Activated CD4-positive, alpha-beta T cell treated with anti-CD3 and anti-CD28 coated beads for 36 hours (primary cell): ENCODE results near the gene PLXNC1. TPM values are rescaled to one million over a fixed set of nuclear protein-coding genes. Genes with fewer than 3 reads are reported as not detected.

Source experiments
- ATAC-seq: fragments of 200-7000 bp; cut with Tn5 transposase; one replicate; pipeline ENCODE4 v1.10.0; 2021; ENCODE audit warnings: mild to moderate bottlenecking, moderate library complexity
- CTCF ChIA-PET: fragments of 350-600 bp; sonication (Branson Sonifier 250); formaldehyde crosslinking; loops from one replicate; lab custom pipeline; 2021; ENCODE audit warnings: antibody characterized with exemption; lab: Charles Lee
- POLR2A ChIA-PET: fragments of 350-600 bp; sonication (Branson Sonifier 250); formaldehyde crosslinking; loops from one replicate; lab custom pipeline; 2021; ENCODE audit warnings: antibody characterized with exemption, inconsistent platforms; lab: Charles Lee
- DNase-seq: peaks from one replicate; pipeline ENCODE4 v3.0.0-alpha.2; 2020
- H3K27ac Mint-ChIP-seq: one replicate; pipeline ENCODE4 v1.8.0; 2021; ENCODE audit warnings: mixed read lengths
- H3K27me3 Mint-ChIP-seq: one replicate; pipeline ENCODE4 v1.8.0; 2021; ENCODE audit warnings: mixed read lengths
- H3K36me3 Mint-ChIP-seq: one replicate; pipeline ENCODE4 v1.8.0; 2021; ENCODE audit warnings: low read depth, mixed read lengths
- H3K4me1 Mint-ChIP-seq: one replicate; pipeline ENCODE4 v1.8.0; 2021; ENCODE audit warnings: mixed read lengths
- H3K4me3 Mint-ChIP-seq: one replicate; pipeline ENCODE4 v1.8.0; 2021; ENCODE audit warnings: mild to moderate bottlenecking, moderate library complexity, mixed read lengths
- H3K9me3 Mint-ChIP-seq: one replicate; pipeline ENCODE4 v1.8.0; 2021; ENCODE audit warnings: low read depth, mixed read lengths
- intact Hi-C, 2 experiments: fragments of 100-400 bp; cut with DNase I in 1 of 2; cut with micrococcal nuclease in 1 of 2; formaldehyde crosslinking; loops; one replicate each; pipeline versions ENCODE4 v1.14.2 to v1.15.1; 2022 to 2024; cut with DNase I, micrococcal nuclease
- total RNA-seq, 2 experiments: library from RNA; stranded (reverse); gene quantifications; one replicate each; pipeline ENCODE4 v1.2.3, GENCODE V29; 2021

The PLXNC1 gene
- total RNA-seq, 2 experiments from 2014 or later: 5.3 TPM

- intact Hi-C loops: no loop called here
- ATAC-seq (no peak), DNase-seq (no peak)
- POLR2A ChIA-PET: no interaction called here
- CTCF ChIA-PET: no interaction called here
- peaks cover 4% of the 10 kb centered on the region for H3K36me3 Mint-ChIP-seq
- H3K4me3 Mint-ChIP-seq: no peak overlapping the region
- no peak overlapping the region for H3K27ac Mint-ChIP-seq
- no peaks in the 10 kb centered on the region for H3K4me1 Mint-ChIP-seq
- H3K27me3 Mint-ChIP-seq: no peaks in the 10 kb centered on the region
- no peaks in the 10 kb centered on the region for H3K9me3 Mint-ChIP-seq
Measured at GRCh38 chr12:94235848-94236247, 87.5 kb downstream of the PLXNC1 start.

DNA sequence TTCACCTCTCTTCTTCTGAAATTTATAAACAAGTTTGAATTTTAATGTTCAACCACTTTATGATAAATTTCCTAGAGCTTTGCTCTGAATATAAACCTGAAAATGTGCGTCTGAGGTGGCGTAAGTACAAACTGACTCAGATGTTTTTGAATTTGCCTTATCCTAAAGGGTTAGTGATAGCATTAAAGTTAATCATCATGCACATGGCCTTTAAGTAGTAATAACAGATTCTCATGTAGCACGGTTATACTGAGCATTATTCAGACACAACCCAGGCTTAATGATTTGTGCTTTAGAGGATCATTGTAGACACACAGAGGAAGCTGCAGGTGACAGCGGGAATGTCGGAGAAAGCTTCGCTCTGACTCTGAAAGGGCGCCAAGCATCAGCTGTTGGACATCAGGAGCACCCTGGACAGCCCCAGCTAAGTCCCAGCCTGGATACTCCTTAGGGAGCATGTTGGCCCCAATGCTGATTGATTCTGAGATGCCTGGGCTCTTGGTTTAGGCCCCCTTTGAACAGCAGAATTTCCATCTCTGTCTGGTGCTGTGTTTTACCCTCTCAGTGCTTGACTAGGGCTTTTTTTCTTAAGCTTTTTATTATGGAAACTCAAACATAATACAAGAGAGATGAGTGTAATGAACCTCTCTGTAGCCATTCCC, 91.1 kb downstream of the PLXNC1 start:
- Mint-ChIP-seq H3K4me1 (peaks cover 9% of the 10 kb centered on the region), H3K4me3 (no peak overlapping the region), H3K27ac (no peak overlapping the region), H3K27me3 (no peaks in the 10 kb centered on the region), H3K9me3 (no peaks in the 10 kb centered on the region), H3K36me3 (peaks cover 4% of the 10 kb centered on the region)
- intact Hi-C loops: no loop called here
- ATAC-seq (peak; percentile 47), DNase-seq (no peak)
- ChIA-PET POLR2A (no interaction called here), CTCF (interaction anchor here (0.7 kb wide), 1 partner anchor 38 kb away, joined by 3 read pairs; no protein-coding TSS in a partner anchor)

- Mint-ChIP-seq H3K4me1 (peaks cover 16% of the 10 kb centered on the region), H3K27ac (no peak overlapping the region), H3K4me3 (no peak overlapping the region), H3K9me3 (no peaks in the 10 kb centered on the region), H3K27me3 (no peaks in the 10 kb centered on the region), H3K36me3 (peaks cover 4% of the 10 kb centered on the region)
- ChIA-PET POLR2A (no interaction called here), CTCF (no interaction called here)
- intact Hi-C loops: no loop called here
- no peak for DNase-seq
- ATAC-seq: no peak
Measured at GRCh38 chr12:94240171-94240570, 91.8 kb downstream of the PLXNC1 start.

GRCh38 chr12:94242901-94243300, 94.5 kb downstream of the PLXNC1 start:
- H3K4me3 Mint-ChIP-seq: no peak overlapping the region
- H3K9me3 Mint-ChIP-seq: no peaks in the 10 kb centered on the region
- ATAC-seq: no peak
- intact Hi-C loops: no loop called here
- H3K27me3 Mint-ChIP-seq: no peaks in the 10 kb centered on the region
- CTCF ChIA-PET: interaction anchor here (0.5 to 0.9 kb wide), 2 partner anchors 15 to 717 kb away, joined by 3 read pairs; no protein-coding TSS in a partner anchor
- DNase-seq: no peak
- H3K27ac Mint-ChIP-seq: no peak overlapping the region
- POLR2A ChIA-PET: interaction anchor here (0.6 to 1.1 kb wide), 2 partner anchors 23 to 323 kb away, joined by 4 to 7 read pairs; no protein-coding TSS in a partner anchor
- H3K36me3 Mint-ChIP-seq: peaks cover 7% of the 10 kb centered on the region
- H3K4me1 Mint-ChIP-seq: peaks cover 25% of the 10 kb centered on the region

- ATAC-seq (peak; percentile 89), DNase-seq (peak; percentile 69)
- intact Hi-C loops: no loop called here
- Mint-ChIP-seq H3K36me3 (peaks cover 10% of the 10 kb centered on the region), H3K4me1 (peaks cover 25% of the 10 kb centered on the region), H3K27ac (peak overlapping the region; percentile 20), H3K27me3 (no peaks in the 10 kb centered on the region), H3K9me3 (no peaks in the 10 kb centered on the region), H3K4me3 (no peak overlapping the region)
- POLR2A ChIA-PET: interaction anchor here (1.1 kb wide), 1 partner anchor 21 kb away, joined by 4 read pairs; no protein-coding TSS in a partner anchor
- CTCF ChIA-PET: interaction anchor here (1.7 kb wide), 1 partner anchor 10 kb away, joined by 5 read pairs; no protein-coding TSS in a partner anchor
Measured at GRCh38 chr12:94244165-94245133, 96.1 kb downstream of the PLXNC1 start.

DNA sequence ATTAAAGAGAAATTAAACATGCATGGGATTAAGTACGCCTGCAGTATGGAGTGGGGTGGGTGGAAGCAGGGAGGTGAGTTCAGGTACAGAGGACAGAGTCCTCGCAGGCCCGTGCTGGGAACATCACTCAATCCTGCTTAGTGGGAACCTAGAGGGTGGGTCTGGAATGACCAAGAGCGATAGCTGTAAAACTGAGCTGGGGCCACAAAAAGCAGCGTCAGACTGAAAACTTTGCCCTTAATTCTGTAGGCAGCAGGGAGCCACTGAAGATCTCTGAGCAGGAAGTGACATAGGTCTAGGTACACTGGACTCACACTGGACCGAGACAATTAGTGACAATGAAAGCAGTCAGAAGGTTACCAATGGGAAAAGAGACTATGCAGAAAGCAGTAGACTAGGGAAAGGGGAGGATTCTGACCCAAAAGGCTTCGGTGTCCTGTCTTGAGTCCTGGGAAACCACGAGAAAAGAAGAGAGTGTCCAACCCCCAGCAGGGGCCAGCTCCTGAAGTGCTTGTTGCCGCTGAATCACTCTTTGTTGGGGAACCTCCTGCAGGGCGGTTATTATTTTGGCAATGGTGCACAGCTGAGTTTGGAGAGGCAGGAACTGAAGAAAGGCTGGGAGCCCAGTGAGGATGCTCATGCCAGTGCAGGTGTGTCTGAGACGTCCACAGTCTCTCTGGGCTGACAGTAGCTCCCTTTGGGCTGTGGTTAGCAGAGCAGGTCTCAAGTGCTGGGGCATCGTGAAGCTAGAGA, 97.4 kb downstream of the PLXNC1 start:
- intact Hi-C loops: no loop called here
- Mint-ChIP-seq H3K36me3 (peaks cover 6% of the 10 kb centered on the region), H3K9me3 (no peaks in the 10 kb centered on the region), H3K4me1 (peaks cover 25% of the 10 kb centered on the region), H3K27ac (peak overlapping the region; percentile 10), H3K4me3 (no peak overlapping the region), H3K27me3 (no peaks in the 10 kb centered on the region)
- DNase-seq (no peak), ATAC-seq (no peak)
- ChIA-PET CTCF (interaction anchor here (0.7 kb wide), 1 partner anchor 8 kb away, joined by 3 read pairs; no protein-coding TSS in a partner anchor), POLR2A (no interaction called here)

GRCh38 chr12:94247246-94247645, 98.9 kb downstream of the PLXNC1 start:
- Mint-ChIP-seq H3K9me3 (no peaks in the 10 kb centered on the region), H3K4me3 (no peak overlapping the region), H3K27me3 (no peaks in the 10 kb centered on the region), H3K27ac (no peak overlapping the region), H3K36me3 (peaks cover 6% of the 10 kb centered on the region), H3K4me1 (peaks cover 25% of the 10 kb centered on the region)
- CTCF ChIA-PET: interaction anchor here (0.6 kb wide), 1 partner anchor 259 kb away, joined by 3 read pairs; no protein-coding TSS in a partner anchor
- intact Hi-C loops: no loop called here
- POLR2A ChIA-PET: no interaction called here
- ATAC-seq (no peak), DNase-seq (no peak)

- peaks cover 25% of the 10 kb centered on the region for H3K4me1 Mint-ChIP-seq
- no peaks in the 10 kb centered on the region for H3K9me3 Mint-ChIP-seq
- POLR2A ChIA-PET: no interaction called here
Measured at GRCh38 chr12:94248582-94248981, 100.2 kb downstream of the PLXNC1 start.

DNA sequence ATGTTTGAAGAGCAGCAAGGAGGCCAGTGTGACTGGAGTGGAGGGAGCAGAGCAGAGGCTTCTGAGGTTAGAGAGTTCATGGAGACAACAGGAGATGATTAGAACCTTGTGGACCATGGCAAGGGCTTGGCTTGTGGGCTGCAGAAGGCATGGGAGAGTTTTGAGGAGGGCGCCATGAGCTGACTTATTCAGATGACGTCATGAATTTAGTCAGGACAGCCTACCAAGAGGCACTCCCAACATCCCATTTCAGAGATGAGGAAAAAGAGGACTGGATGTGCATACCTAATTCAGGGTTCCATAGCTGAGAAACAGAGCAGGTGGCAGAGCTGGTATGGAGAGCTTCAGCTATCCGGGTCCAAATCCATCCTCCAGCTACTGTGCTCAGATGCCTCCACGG, 101.8 kb downstream of the PLXNC1 start:
- DNase-seq (no peak), ATAC-seq (no peak)
- intact Hi-C loops: no loop called here
- Mint-ChIP-seq H3K4me1 (peaks cover 10% of the 10 kb centered on the region), H3K36me3 (peaks cover 9% of the 10 kb centered on the region), H3K4me3 (no peak overlapping the region), H3K27ac (no peak overlapping the region), H3K27me3 (no peaks in the 10 kb centered on the region), H3K9me3 (no peaks in the 10 kb centered on the region)
- ChIA-PET POLR2A (no interaction called here), CTCF (interaction anchor here (0.6 kb wide), 1 partner anchor 27 kb away, joined by 3 read pairs; no protein-coding TSS in a partner anchor)

More at GRCh38 chr12:94248582-94248981, 100.2 kb downstream of the PLXNC1 start:
- intact Hi-C loops: no loop called here
- no peak for ATAC-seq
- CTCF ChIA-PET: no interaction called here
- H3K36me3 Mint-ChIP-seq: peaks cover 9% of the 10 kb centered on the region
- no peak overlapping the region for H3K27ac Mint-ChIP-seq
- H3K27me3 Mint-ChIP-seq: no peaks in the 10 kb centered on the region
- no peak overlapping the region for H3K4me3 Mint-ChIP-seq
- no peak for DNase-seq

DNA sequence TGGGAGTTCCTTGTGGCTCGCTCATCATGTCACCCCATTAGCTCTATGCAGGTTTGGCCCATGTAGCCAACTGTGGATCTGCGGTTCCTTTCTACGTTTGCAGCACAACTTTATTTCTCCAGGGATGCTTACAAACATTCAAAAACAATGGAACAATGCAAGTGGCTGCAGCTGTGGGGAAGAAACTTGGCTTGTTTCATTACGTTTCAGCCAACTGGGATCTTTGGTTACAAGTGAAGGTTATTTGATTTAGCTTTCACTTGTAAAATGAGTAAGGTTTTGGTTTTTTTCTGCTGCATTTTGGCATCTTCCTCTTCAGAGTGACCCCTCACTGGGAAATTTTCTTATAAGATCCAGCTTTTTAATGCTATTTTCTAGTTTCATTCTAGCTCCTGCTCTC, 105.9 kb downstream of the PLXNC1 start:
- Mint-ChIP-seq H3K9me3 (no peaks in the 10 kb centered on the region), H3K27me3 (no peaks in the 10 kb centered on the region), H3K4me1 (no peaks in the 10 kb centered on the region), H3K4me3 (no peak overlapping the region), H3K27ac (no peak overlapping the region), H3K36me3 (peaks cover 3% of the 10 kb centered on the region)
- DNase-seq (no peak), ATAC-seq (no peak)
- intact Hi-C loops: no loop called here
- ChIA-PET CTCF (interaction anchor here (0.6 to 1.6 kb wide), 5 partner anchors 8 to 51 kb away, joined by 3 to 5 read pairs (median 3); no protein-coding TSS in a partner anchor), POLR2A (no interaction called here)

- CTCF ChIA-PET: interaction anchor here (0.8 to 1.6 kb wide), 5 partner anchors 11 to 120 kb away, joined by 3 to 5 read pairs (median 3); no protein-coding TSS in a partner anchor
- peaks cover 3% of the 10 kb centered on the region for H3K36me3 Mint-ChIP-seq
- intact Hi-C loops: no loop called here
- no peak overlapping the region for H3K27ac Mint-ChIP-seq
- POLR2A ChIA-PET: no interaction called here
- no peaks in the 10 kb centered on the region for H3K27me3 Mint-ChIP-seq
- no peaks in the 10 kb centered on the region for H3K4me1 Mint-ChIP-seq
- ATAC-seq (no peak), DNase-seq (no peak)
- H3K9me3 Mint-ChIP-seq: no peaks in the 10 kb centered on the region
- no peak overlapping the region for H3K4me3 Mint-ChIP-seq
Measured at GRCh38 chr12:94255006-94255405, 106.6 kb downstream of the PLXNC1 start.
